Measurements from ENCODE around the gene LYG1.

The LYG1 gene

GRCh38 chr2:99261242-99261641 is 39.8 kb downstream of the LYG1 start:
- no peak for ATAC-seq

- ATAC-seq: no peak
These were observed 40.8 kb downstream of the LYG1 start for GRCh38 chr2:99260184-99260583.

- ATAC-seq: no peak
These were observed 41.5 kb downstream of the LYG1 start for GRCh38 chr2:99259465-99259864.

GRCh38 chr2:99256677-99257076 is 44.3 kb downstream of the LYG1 start:
- ATAC-seq: no peak

- no peak for ATAC-seq
These were observed 45.3 kb downstream of the LYG1 start, which contains the start of gene LYG2 for GRCh38 chr2:99255491-99256318. Gene LYG2 (minus strand): TSS chr2:99255666. CDS start chr2:99254260, 1,406 bp downstream.

GRCh38 chr2:99249951-99250350 is 51.0 kb downstream of the LYG1 start:
- no peak for ATAC-seq

- no peak for ATAC-seq
These were observed 58.8 kb downstream of the LYG1 start for GRCh38 chr2:99242151-99242550.

- ATAC-seq: no peak
These were observed 60.6 kb downstream of the LYG1 start for GRCh38 chr2:99240431-99240830.

GRCh38 chr2:99238599-99238998 is 62.4 kb downstream of the LYG1 start:
- no peak for ATAC-seq

Measured in activated CD4-positive, CD25-positive, alpha-beta regulatory T cell treated with anti-CD3 and anti-CD28 coated beads, Interleukin-2, amount 50 U/mL, for 24 hours (primary cell).